B cell (primary cell): ENCODE measurements around the gene FRMD4A.

Experiments used
- EZH2 ChIP-seq: IDR thresholded peaks from 2 replicates; pipeline ENCODE4 v1.6.1; 2012; ENCODE audit warnings: borderline replicate concordance, low read depth, mild to moderate bottlenecking, moderate library complexity, low read length; ENCODE audit not compliant: insufficient read depth, poor library complexity, severe bottlenecking
- TF ChIP-seq, protein P1 (sequence below): fragments of 200-600 bp; IDR thresholded peaks from one replicate; pipeline ENCODE4 v1.8.0; 2022; ENCODE audit warnings: antibody characterized with exemption, mild to moderate bottlenecking

GRCh38 chr10:13806419-13806818 is 524.3 kb downstream of the FRMD4A start:
- TF ChIP-seq, protein P1, sequence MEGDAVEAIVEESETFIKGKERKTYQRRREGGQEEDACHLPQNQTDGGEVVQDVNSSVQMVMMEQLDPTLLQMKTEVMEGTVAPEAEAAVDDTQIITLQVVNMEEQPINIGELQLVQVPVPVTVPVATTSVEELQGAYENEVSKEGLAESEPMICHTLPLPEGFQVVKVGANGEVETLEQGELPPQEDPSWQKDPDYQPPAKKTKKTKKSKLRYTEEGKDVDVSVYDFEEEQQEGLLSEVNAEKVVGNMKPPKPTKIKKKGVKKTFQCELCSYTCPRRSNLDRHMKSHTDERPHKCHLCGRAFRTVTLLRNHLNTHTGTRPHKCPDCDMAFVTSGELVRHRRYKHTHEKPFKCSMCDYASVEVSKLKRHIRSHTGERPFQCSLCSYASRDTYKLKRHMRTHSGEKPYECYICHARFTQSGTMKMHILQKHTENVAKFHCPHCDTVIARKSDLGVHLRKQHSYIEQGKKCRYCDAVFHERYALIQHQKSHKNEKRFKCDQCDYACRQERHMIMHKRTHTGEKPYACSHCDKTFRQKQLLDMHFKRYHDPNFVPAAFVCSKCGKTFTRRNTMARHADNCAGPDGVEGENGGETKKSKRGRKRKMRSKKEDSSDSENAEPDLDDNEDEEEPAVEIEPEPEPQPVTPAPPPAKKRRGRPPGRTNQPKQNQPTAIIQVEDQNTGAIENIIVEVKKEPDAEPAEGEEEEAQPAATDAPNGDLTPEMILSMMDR = no peak
- TF ChIP-seq EZH2 = no peak
